DMS53 (cell line): Measurements from ENCODE around the gene SELENOK.

ENCODE experiments used
- DNase-seq: peaks from one replicate; lab custom pipeline; 2025; lab: John Stamatoyannopoulos, UW

The SELENOK gene

DNA sequence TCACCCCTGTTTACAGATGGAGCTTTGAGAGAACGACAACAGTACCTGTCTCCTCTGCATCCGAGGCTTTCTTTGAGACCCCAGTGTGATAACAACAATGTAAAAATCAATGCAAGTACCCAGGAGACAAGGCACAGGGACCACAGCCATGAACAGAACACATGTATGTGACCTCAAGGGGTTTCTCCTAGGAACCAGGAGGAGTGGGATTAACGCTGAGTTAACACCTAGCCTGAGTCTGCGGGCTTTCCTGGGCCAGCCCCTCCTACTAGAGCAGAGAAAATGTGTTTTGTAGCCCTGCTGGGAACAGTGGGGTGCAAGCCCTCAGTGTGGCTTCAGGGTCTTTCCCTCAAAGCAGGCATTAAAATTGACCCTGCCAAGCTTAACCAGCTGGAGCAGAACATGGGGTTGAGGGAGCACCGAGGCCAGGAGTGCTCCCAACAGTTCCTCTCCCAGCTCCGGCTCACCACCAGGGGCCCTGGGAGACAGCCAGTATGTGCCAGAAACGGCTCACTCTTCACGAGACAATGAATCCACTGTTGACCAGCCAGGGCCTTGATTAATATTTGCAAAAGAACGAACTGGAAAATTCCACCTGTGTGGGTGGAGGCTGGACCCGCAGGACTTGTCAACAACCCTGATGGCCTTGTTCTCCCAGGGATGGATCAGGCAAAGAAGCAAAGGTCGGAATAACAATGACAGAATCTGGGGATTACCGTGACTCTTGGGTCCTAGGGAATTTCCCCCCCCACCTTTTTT lies 49.0 kb downstream of the SELENOK start:
- peak; percentile 80 for DNase-seq

GRCh38 chr3:53841296-53841695 lies 50.4 kb downstream of the SELENOK start:
- peak; percentile 38 for DNase-seq

DNA sequence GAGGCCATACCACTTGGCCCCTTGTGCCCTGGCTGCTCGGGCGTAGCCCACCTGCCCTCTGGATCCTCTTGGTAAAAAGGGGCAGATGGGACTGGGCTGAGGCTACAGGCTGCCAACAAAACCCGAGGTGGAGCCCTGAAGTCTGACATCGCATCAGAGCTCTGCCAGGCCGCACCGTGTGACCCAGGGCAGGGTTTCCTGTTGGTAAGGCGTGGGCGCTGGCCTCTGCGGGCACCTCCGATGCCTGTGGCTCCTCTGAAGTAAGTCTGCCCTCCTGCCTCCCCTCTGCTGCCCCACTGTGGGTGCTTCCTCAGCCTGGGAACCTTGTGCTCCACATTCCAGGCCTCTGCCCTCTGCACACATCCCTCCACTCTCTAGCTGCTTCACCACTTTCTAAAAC lies 54.3 kb downstream of the SELENOK start:
- no peak for DNase-seq

- no peak for DNase-seq
These were observed 55.4 kb downstream of the SELENOK start for GRCh38 chr3:53836084-53836872.

DNA sequence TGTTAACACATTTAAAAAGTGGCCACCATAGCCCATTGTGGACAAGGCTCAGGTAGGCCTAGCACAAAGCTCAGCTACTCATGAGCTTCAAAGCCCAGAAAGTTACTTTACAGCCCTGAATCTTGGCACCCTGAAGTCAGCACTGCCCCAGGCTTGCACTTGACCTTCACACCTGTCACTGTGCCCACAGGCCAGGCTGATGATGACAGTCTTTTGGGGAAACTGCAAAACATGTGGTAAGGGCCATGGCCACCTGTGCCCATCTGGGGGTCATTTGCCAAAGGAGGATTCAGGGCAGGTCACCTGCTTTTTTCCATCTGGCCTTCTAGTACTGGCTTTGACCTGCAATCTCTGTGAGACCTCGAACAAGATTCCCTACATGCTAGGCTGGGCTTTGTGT lies 56.4 kb downstream of the SELENOK start:
- no peak for DNase-seq

- DNase-seq = no peak
These were observed 57.1 kb downstream of the SELENOK start for GRCh38 chr3:53834429-53835095.
